GM23338 (cell line): ENCODE measurements around the gene TPK1. TPM values are rescaled to one million over a fixed set of nuclear protein-coding genes. Genes with fewer than 3 reads are reported as not detected.

Experiments
- ATAC-seq: fragments of 200-7000 bp; cut with Tn5 transposase; 3 replicates; pipeline ENCODE4 v1.9.1; 2020
- DNase-seq: peaks from one replicate; pipeline ENCODE4 v3.0.0-alpha.2; 2015; ENCODE audit warnings: low spot score
- H2AFZ ChIP-seq: fragments of 200-600 bp; sonication (generic); 2 replicates; pipeline ENCODE4 v1.8.0; 2016; ENCODE audit warnings: antibody characterized with exemption, mild to moderate bottlenecking, moderate library complexity
- H3F3A ChIP-seq: fragments of 200-600 bp; sonication (generic); replicated peaks from 2 replicates; pipeline ENCODE4 v1.8.0; 2017; ENCODE audit warnings: antibody characterized with exemption, mixed run types, low read depth
- H3K27ac ChIP-seq: fragments of 200-600 bp; sonication (generic); 2 replicates; pipeline ENCODE4 v1.6.1; 2016; ENCODE audit warnings: low read depth
- H3K27me3 ChIP-seq: fragments of 200-600 bp; sonication (generic); 2 replicates; pipeline ENCODE4 v1.8.0; 2016; ENCODE audit warnings: mild to moderate bottlenecking, mixed run types, moderate library complexity; ENCODE audit not compliant: insufficient read depth
- H3K36me3 ChIP-seq: fragments of 200-600 bp; sonication (generic); 2 replicates; pipeline ENCODE4 v1.8.0; 2016; ENCODE audit warnings: mild to moderate bottlenecking; ENCODE audit not compliant: insufficient read depth
- H3K4me1 ChIP-seq: fragments of 200-600 bp; sonication (generic); 2 replicates; pipeline ENCODE4 v1.8.0; 2016; ENCODE audit warnings: mild to moderate bottlenecking, moderate library complexity; ENCODE audit not compliant: insufficient read depth
- H3K4me2 ChIP-seq: fragments of 200-600 bp; sonication (generic); 2 replicates; pipeline ENCODE4 v1.7.1; 2017; ENCODE audit warnings: mixed run types
- H3K4me3 ChIP-seq: fragments of 200-600 bp; sonication (generic); 2 replicates; pipeline ENCODE4 v1.6.1; 2016; ENCODE audit warnings: mixed run types
- H3K79me2 ChIP-seq: fragments of 200-600 bp; sonication (generic); replicated peaks from 2 replicates; pipeline ENCODE4 v1.8.0; 2017; ENCODE audit warnings: mild to moderate bottlenecking; ENCODE audit not compliant: insufficient read depth
- H3K9me2 ChIP-seq: fragments of 200-600 bp; sonication (generic); 2 replicates; pipeline ENCODE4 v1.8.0; 2017; ENCODE audit not compliant: insufficient read depth
- H4K20me1 ChIP-seq: fragments of 200-600 bp; sonication (generic); replicated peaks from 2 replicates; pipeline ENCODE4 v1.8.0; 2017; ENCODE audit warnings: mild to moderate bottlenecking; ENCODE audit not compliant: insufficient read depth
- H3K27ac Mint-ChIP-seq: 2 replicates; pipeline ENCODE4 v1.8.0; 2020; ENCODE audit warnings: inconsistent platforms, mild to moderate bottlenecking, moderate library complexity, mixed read lengths
- H3K27me3 Mint-ChIP-seq: 3 replicates; pipeline ENCODE4 v1.8.0; 2022; ENCODE audit warnings: low read depth, mild to moderate bottlenecking, moderate library complexity, mixed read lengths, inconsistent platforms; ENCODE audit not compliant: insufficient read depth, poor library complexity
- H3K36me3 Mint-ChIP-seq: 3 replicates; pipeline ENCODE4 v1.8.0; 2021; ENCODE audit warnings: low read depth, mild to moderate bottlenecking, inconsistent platforms, moderate library complexity, mixed read lengths
- H3K4me1 Mint-ChIP-seq: 3 replicates; pipeline ENCODE4 v1.8.0; 2020; ENCODE audit warnings: mild to moderate bottlenecking, inconsistent platforms, mixed read lengths
- H3K4me3 Mint-ChIP-seq: 3 replicates; pipeline ENCODE4 v1.8.0; 2021; ENCODE audit warnings: moderate library complexity, mild to moderate bottlenecking, inconsistent platforms, mixed read lengths
- H3K9me3 Mint-ChIP-seq: 3 replicates; pipeline ENCODE4 v1.8.0; 2020; ENCODE audit warnings: moderate library complexity, mild to moderate bottlenecking, inconsistent platforms, mixed read lengths
- CREB1 ChIP-seq: fragments of 250-450 bp; sonication (Bioruptor Pico); IDR thresholded peaks from 2 replicates; pipeline ENCODE4 v1.5.0; 2020; ENCODE audit warnings: low read depth, mild to moderate bottlenecking, moderate library complexity
- CTCF ChIP-seq, 2 experiments: fragments of 200-600 bp in 1 of 2; sonication (generic) in 1 of 2; conservative IDR thresholded peaks; 2 replicates each; pipeline versions ENCODE4 v1.5.1 to v1.6.1; 2016 to 2017; ENCODE audit warnings: antibody characterized with exemption in 2 of 2, low read depth in 2 of 2, mild to moderate bottlenecking in 2 of 2, moderate library complexity in 1 of 2
- ETS1 ChIP-seq: IDR thresholded peaks from 2 replicates; pipeline ENCODE4 v1.6.1; 2016; ENCODE audit warnings: antibody characterized with exemption
- EZH2 ChIP-seq: fragments of 200-600 bp; sonication (generic); IDR thresholded peaks from one replicate; pipeline ENCODE4 v1.8.0; 2017; ENCODE audit warnings: antibody characterized with exemption, mild to moderate bottlenecking, low read depth; ENCODE audit not compliant: unreplicated experiment
- EZH2phosphoT487 ChIP-seq: fragments of 200-600 bp; sonication (generic); IDR thresholded peaks from one replicate; pipeline ENCODE4 v1.8.1; 2018; ENCODE audit warnings: antibody characterized with exemption; ENCODE audit not compliant: unreplicated experiment
- JUNB ChIP-seq: IDR thresholded peaks from one replicate; pipeline ENCODE4 v1.6.1; 2016; ENCODE audit warnings: antibody characterized with exemption; ENCODE audit not compliant: unreplicated experiment
- NANOG ChIP-seq: IDR thresholded peaks from 2 replicates; pipeline ENCODE4 v1.6.1; 2016; ENCODE audit warnings: antibody characterized with exemption, borderline replicate concordance
- POLR2AphosphoS5 ChIP-seq: IDR thresholded peaks from 2 replicates; pipeline ENCODE4 v1.6.1; 2016; ENCODE audit warnings: antibody characterized with exemption, low read depth
- REST ChIP-seq: IDR thresholded peaks from one replicate; pipeline ENCODE4 v1.6.1; 2018; ENCODE audit warnings: antibody characterized with exemption; ENCODE audit not compliant: unreplicated experiment
- STAT1 ChIP-seq: IDR thresholded peaks from one replicate; pipeline ENCODE4 v1.6.1; 2016; ENCODE audit warnings: antibody characterized with exemption; ENCODE audit not compliant: unreplicated experiment
- ZNF114 ChIP-seq: fragments of 250-450 bp; sonication (Bioruptor Pico); IDR thresholded peaks from 2 replicates; pipeline ENCODE4 v1.5.0; 2020; ENCODE audit warnings: mild to moderate bottlenecking, moderate library complexity
- ZNF331 ChIP-seq: fragments of 250-450 bp; sonication (Bioruptor Pico); IDR thresholded peaks from 2 replicates; pipeline ENCODE4 v1.5.0; 2020; ENCODE audit warnings: low read depth, mild to moderate bottlenecking, moderate library complexity
- polyA plus RNA-seq: library from polyadenylated mRNA; unstranded; fragments of >200 nt; fragmentation: Nextera tagmentation; extraction: Ambion mirVana; gene quantifications from 2 replicates; pipeline ENCODE4 v1.2.1, GENCODE V29; 2016
- total RNA-seq: library from RNA; depleted of rRNA; stranded (reverse); fragments of >200 nt; shearing (Covaris generic); gene quantifications from 2 replicates; pipeline ENCODE4 v1.2.3, GENCODE V29; 2014
- TF ChIP-seq, protein P1 (sequence below): fragments of 250-450 bp; sonication (Bioruptor Pico); IDR thresholded peaks from 2 replicates; pipeline ENCODE4 v1.5.0; 2020; ENCODE audit warnings: mild to moderate bottlenecking, moderate library complexity

The TPK1 gene
- total and polyA plus RNA-seq, 2 experiments from 2014 or later, result 2.6 to 2.9 TPM

DNA sequence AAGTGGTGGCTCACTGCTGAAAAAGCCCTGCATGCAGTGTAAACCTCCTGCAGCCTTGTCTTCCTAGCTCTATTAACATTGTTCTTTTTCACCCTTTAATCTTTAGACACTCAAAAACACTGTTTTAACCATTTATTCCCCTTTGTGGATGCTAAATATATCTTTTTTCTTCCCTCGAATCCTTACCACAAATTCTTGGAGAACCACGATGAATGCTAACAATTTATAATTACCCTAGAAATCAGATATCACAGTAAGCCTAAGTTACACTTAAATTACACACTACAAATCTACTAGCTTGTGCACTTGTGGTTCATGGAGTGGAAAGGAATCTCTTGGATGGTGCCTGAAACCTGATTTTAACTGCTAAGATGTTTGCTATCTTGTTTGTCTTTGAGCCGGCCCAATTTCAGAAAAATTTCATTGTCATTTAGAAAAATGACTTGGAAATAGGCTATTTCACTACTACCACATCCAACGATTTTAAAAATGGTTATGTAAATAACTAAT is 307.3 kb downstream of the TPK1 start:
- Histone ChIP-seq H3K27me3 (no peaks in the 10 kb centered on the region), H4K20me1 (no peaks in the 10 kb centered on the region), H3K4me3 (no peak overlapping the region), H3K9me2 (no peaks in the 10 kb centered on the region), H3K79me2 (no peaks in the 10 kb centered on the region), H3F3A (no peaks in the 10 kb centered on the region), H3K4me1 (0 out of 2 replicates have a peak, but pooled peaks cover 8% of the 10 kb centered on the region), H2AFZ (no peak overlapping the region), H3K27ac (no peak overlapping the region), H3K4me2 (no peak overlapping the region), H3K36me3 (no peaks in the 10 kb centered on the region)
- Mint-ChIP-seq H3K4me3 (no peak overlapping the region), H3K9me3 (peaks cover 9% of the 10 kb centered on the region; the same call in 2 of the 3 replicates), H3K4me1 (peaks cover 33% of the 10 kb centered on the region), H3K27ac (no peak overlapping the region), H3K36me3 (peaks cover 9% of the 10 kb centered on the region; the same call in 2 of the 3 replicates), H3K27me3 (no peaks in the 10 kb centered on the region)
- DNase-seq (no peak), ATAC-seq (no peak)
- TF ChIP-seq ZNF331, result no peak
- TF ChIP-seq ETS1, result no peak
- TF ChIP-seq, protein P1, sequence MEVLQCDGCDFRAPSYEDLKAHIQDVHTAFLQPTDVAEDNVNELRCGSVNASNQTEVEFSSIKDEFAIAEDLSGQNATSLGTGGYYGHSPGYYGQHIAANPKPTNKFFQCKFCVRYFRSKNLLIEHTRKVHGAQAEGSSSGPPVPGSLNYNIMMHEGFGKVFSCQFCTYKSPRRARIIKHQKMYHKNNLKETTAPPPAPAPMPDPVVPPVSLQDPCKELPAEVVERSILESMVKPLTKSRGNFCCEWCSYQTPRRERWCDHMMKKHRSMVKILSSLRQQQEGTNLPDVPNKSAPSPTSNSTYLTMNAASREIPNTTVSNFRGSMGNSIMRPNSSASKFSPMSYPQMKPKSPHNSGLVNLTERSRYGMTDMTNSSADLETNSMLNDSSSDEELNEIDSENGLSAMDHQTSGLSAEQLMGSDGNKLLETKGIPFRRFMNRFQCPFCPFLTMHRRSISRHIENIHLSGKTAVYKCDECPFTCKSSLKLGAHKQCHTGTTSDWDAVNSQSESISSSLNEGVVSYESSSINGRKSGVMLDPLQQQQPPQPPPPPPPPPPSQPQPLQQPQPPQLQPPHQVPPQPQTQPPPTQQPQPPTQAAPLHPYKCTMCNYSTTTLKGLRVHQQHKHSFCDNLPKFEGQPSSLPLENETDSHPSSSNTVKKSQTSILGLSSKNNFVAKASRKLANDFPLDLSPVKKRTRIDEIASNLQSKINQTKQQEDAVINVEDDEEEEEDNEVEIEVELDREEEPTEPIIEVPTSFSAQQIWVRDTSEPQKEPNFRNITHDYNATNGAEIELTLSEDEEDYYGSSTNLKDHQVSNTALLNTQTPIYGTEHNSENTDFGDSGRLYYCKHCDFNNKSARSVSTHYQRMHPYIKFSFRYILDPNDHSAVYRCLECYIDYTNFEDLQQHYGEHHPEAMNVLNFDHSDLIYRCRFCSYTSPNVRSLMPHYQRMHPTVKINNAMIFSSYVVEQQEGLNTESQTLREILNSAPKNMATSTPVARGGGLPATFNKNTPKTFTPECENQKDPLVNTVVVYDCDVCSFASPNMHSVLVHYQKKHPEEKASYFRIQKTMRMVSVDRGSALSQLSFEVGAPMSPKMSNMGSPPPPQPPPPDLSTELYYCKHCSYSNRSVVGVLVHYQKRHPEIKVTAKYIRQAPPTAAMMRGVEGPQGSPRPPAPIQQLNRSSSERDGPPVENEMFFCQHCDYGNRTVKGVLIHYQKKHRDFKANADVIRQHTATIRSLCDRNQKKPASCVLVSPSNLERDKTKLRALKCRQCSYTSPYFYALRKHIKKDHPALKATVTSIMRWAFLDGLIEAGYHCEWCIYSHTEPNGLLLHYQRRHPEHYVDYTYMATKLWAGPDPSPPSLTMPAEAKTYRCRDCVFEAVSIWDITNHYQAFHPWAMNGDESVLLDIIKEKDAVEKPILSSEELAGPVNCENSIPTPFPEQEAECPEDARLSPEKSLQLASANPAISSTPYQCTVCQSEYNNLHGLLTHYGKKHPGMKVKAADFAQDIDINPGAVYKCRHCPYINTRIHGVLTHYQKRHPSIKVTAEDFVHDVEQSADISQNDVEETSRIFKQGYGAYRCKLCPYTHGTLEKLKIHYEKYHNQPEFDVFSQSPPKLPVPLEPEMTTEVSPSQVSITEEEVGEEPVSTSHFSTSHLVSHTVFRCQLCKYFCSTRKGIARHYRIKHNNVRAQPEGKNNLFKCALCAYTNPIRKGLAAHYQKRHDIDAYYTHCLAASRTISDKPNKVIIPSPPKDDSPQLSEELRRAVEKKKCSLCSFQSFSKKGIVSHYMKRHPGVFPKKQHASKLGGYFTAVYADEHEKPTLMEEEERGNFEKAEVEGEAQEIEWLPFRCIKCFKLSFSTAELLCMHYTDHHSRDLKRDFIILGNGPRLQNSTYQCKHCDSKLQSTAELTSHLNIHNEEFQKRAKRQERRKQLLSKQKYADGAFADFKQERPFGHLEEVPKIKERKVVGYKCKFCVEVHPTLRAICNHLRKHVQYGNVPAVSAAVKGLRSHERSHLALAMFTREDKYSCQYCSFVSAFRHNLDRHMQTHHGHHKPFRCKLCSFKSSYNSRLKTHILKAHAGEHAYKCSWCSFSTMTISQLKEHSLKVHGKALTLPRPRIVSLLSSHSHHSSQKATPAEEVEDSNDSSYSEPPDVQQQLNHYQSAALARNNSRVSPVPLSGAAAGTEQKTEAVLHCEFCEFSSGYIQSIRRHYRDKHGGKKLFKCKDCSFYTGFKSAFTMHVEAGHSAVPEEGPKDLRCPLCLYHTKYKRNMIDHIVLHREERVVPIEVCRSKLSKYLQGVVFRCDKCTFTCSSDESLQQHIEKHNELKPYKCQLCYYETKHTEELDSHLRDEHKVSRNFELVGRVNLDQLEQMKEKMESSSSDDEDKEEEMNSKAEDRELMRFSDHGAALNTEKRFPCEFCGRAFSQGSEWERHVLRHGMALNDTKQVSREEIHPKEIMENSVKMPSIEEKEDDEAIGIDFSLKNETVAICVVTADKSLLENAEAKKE (CRISPR knock-in tag), result no peak
- TF ChIP-seq JUNB, result no peak
- no peak for TF ChIP-seq CTCF (conservative IDR thresholded peaks at IDR 0.05; ENCODE audit: low read depth in 2 of 2)
- TF ChIP-seq STAT1, result no peak
- no peak for TF ChIP-seq EZH2
- TF ChIP-seq REST, result no peak
- TF ChIP-seq POLR2AphosphoS5, result no peak
- TF ChIP-seq EZH2phosphoT487, result no peak
- no peak for TF ChIP-seq ZNF114 (CRISPR knock-in tag)
- TF ChIP-seq CREB1 (CRISPR knock-in tag), result no peak
- TF ChIP-seq NANOG, result no peak
